ENCODE results near the gene ST6GALNAC6.

DNA sequence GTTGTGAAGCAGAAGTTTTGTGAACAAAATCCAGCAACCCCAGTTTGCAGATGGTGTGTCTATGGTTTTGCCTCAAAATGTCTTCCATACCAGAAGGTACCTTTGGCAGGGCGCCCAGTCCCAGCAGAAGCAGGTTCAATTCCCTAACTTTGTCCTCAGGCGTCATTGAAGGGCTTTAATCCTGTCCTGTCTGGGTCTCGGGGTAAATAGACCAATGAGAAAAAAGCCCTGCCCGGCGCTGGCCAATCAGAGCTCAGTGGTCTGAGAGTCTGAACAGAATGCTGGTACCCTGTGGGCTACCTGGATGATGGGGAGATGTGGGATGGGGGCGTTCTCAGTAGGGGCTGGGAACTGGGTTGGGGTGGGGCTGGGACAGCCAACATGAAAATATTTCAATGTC is 23.6 kb upstream of the ST6GALNAC6 start:
- TF ChIP-seq POLR2A (IDR thresholded peaks at IDR 0.05): no peak
- TF ChIP-seq, protein P1, sequence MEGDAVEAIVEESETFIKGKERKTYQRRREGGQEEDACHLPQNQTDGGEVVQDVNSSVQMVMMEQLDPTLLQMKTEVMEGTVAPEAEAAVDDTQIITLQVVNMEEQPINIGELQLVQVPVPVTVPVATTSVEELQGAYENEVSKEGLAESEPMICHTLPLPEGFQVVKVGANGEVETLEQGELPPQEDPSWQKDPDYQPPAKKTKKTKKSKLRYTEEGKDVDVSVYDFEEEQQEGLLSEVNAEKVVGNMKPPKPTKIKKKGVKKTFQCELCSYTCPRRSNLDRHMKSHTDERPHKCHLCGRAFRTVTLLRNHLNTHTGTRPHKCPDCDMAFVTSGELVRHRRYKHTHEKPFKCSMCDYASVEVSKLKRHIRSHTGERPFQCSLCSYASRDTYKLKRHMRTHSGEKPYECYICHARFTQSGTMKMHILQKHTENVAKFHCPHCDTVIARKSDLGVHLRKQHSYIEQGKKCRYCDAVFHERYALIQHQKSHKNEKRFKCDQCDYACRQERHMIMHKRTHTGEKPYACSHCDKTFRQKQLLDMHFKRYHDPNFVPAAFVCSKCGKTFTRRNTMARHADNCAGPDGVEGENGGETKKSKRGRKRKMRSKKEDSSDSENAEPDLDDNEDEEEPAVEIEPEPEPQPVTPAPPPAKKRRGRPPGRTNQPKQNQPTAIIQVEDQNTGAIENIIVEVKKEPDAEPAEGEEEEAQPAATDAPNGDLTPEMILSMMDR (IDR thresholded peaks at IDR 0.05): no peak
- no peak for TF ChIP-seq POLR2AphosphoS5 (IDR thresholded peaks at IDR 0.05)
- TF ChIP-seq EP300 (IDR thresholded peaks at IDR 0.05): no peak

All from sigmoid colon (tissue), 4 donors.